Astrocyte (in vitro differentiated cells and primary cell): ENCODE results near the gene CARS2. TPM values are rescaled to one million over a fixed set of nuclear protein-coding genes. Genes with fewer than 3 reads are reported as not detected.

Experiments used
- DNase-seq: peaks from one replicate; pipeline ENCODE4 v3.0.0-alpha.2; 2010; ENCODE audit warnings: low read depth
- FAIRE-seq: peaks from 2 replicates; lab custom pipeline; 2011; peaks lifted over from hg19 to GRCh38; lab: Jason Lieb, UNC
- H2AFZ ChIP-seq: 2 replicates; pipeline ENCODE4 v1.6.0; 2012; ENCODE audit warnings: low read depth, low read length, inconsistent platforms
- H3K27ac ChIP-seq: 2 replicates; pipeline ENCODE4 v1.5.1; 2011; ENCODE audit warnings: low read depth, low read length, inconsistent platforms
- H3K27me3 ChIP-seq: 2 replicates; pipeline ENCODE4 v1.6.0; 2011; ENCODE audit warnings: low read length, inconsistent platforms; ENCODE audit not compliant: insufficient read depth
- H3K36me3 ChIP-seq: 2 replicates; pipeline ENCODE4 v1.5.1; 2011; ENCODE audit warnings: low read length, inconsistent platforms; ENCODE audit not compliant: insufficient read depth
- H3K4me1 ChIP-seq: 2 replicates; pipeline ENCODE4 v1.5.1; 2011; ENCODE audit warnings: low read length, inconsistent platforms; ENCODE audit not compliant: insufficient read depth
- H3K4me2 ChIP-seq: 2 replicates; pipeline ENCODE4 v1.6.0; 2012; ENCODE audit warnings: low read length, inconsistent platforms
- H3K4me3 ChIP-seq: 2 replicates; pipeline ENCODE4 v1.5.1; 2011; ENCODE audit warnings: low read depth, mild to moderate bottlenecking, low read length, inconsistent platforms; ENCODE audit not compliant: insufficient read depth
- H3K79me2 ChIP-seq: 2 replicates; pipeline ENCODE4 v1.6.0; 2012; ENCODE audit warnings: mild to moderate bottlenecking, low read length, inconsistent platforms; ENCODE audit not compliant: insufficient read depth
- H3K9ac ChIP-seq: 2 replicates; pipeline ENCODE4 v1.6.0; 2012; ENCODE audit warnings: mild to moderate bottlenecking, low read length, inconsistent platforms
- H3K9me3 ChIP-seq: 2 replicates; pipeline ENCODE4 v1.5.1; 2012; ENCODE audit warnings: low read depth, mild to moderate bottlenecking, low read length, inconsistent platforms; ENCODE audit not compliant: insufficient read depth
- H4K20me1 ChIP-seq: 2 replicates; pipeline ENCODE4 v1.6.0; 2012; ENCODE audit warnings: low read length, inconsistent platforms; ENCODE audit not compliant: insufficient read depth
- H3K27ac Mint-ChIP-seq: one replicate; pipeline ENCODE4 v1.8.0; 2021; ENCODE audit warnings: mild to moderate bottlenecking, mixed read lengths; ENCODE audit not compliant: unreplicated experiment
- H3K27me3 Mint-ChIP-seq: one replicate; pipeline ENCODE4 v1.8.0; 2021; ENCODE audit warnings: low read depth, mixed read lengths; ENCODE audit not compliant: unreplicated experiment
- H3K36me3 Mint-ChIP-seq: one replicate; pipeline ENCODE4 v1.8.0; 2021; ENCODE audit warnings: low read depth, mixed read lengths; ENCODE audit not compliant: unreplicated experiment
- H3K4me1 Mint-ChIP-seq: one replicate; pipeline ENCODE4 v1.8.0; 2021; ENCODE audit warnings: low read depth, mixed read lengths; ENCODE audit not compliant: unreplicated experiment
- H3K4me3 Mint-ChIP-seq: one replicate; pipeline ENCODE4 v1.8.0; 2021; ENCODE audit warnings: mild to moderate bottlenecking, moderate library complexity, mixed read lengths; ENCODE audit not compliant: unreplicated experiment
- H3K9me3 Mint-ChIP-seq: one replicate; pipeline ENCODE4 v1.8.0; 2021; ENCODE audit warnings: mild to moderate bottlenecking, mixed read lengths; ENCODE audit not compliant: unreplicated experiment
- EZH2 ChIP-seq: IDR thresholded peaks from 2 replicates; pipeline ENCODE4 v1.6.1; 2012; ENCODE audit warnings: mild to moderate bottlenecking, low read length, inconsistent platforms; ENCODE audit not compliant: insufficient read depth
- total RNA-seq: library from RNA; stranded (reverse); gene quantifications from 2 replicates; pipeline ENCODE4 v1.2.1, GENCODE V29; 2021
- TF ChIP-seq, protein P1 (sequence below): IDR thresholded peaks from 2 replicates; pipeline ENCODE4 v1.5.1; 2011; ENCODE audit warnings: low read depth, mild to moderate bottlenecking, inconsistent platforms, low read length, moderate library complexity; ENCODE audit not compliant: insufficient read depth

Gene CARS2
- total RNA-seq, 1 donor from 2014 or later, result 51.4 TPM

DNA sequence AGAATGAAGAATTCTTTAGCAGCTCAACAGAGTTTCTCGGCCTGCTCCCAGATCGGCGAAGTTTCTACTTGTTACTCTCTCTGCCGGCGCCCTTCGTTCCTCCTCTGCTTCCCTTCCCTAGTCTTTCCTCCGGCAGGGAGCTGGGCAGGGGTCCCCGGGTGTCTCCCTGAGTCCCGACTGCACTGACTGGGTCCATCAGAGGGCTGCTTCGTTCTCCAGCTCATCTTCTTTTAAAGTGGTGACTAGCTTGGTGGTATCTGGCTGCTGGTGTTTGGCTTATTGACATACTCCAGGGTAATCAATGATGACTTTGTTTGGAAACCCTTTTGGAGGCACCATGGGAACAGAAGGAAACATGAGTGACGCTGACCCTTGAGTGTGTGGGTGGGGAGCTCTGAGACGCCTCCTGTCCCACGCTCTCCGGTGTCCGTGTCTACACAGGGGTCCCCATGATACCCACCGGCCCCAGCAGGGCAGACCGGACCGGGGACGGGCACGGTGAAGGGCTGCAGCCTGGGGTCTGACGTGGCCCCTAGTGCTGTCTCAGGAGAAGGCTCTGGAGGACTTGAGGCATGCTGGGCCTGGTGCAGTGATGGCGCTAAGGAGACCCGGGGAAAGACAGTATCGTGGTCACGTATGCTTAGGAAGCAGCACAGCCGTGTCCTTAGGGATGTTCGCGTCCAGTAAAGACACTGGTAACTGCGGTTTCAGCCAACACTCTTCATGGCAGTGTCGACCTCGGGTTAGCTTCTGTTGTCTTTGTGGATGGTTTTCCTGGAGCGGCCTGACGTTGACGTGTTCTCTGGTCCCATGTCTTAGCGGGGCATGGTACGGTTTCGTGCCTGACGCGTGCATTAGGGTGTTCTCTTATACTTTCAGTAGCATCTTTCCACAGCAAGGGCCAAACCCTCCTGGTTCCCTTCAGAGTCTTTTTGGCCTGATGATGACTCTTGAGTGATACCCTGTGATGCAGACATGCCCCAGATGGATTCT lies 66.8 kb downstream of the CARS2 start:
- H3K36me3 ChIP-seq, result peaks cover 22% of the 10 kb centered on the region
- Mint-ChIP-seq H3K4me1 (peaks cover 21% of the 10 kb centered on the region), H3K36me3 (peaks cover 27% of the 10 kb centered on the region), H3K4me3 (no peak overlapping the region), H3K27me3 (no peaks in the 10 kb centered on the region), H3K9me3 (no peaks in the 10 kb centered on the region), H3K27ac (no peak overlapping the region)
- no peaks in the 10 kb centered on the region for H3K9me3 ChIP-seq
- H3K27me3 ChIP-seq, result no peaks in the 10 kb centered on the region
- no peak overlapping the region for H2AFZ ChIP-seq
- DNase-seq (no peak), FAIRE-seq (peak; percentile 23)
- no peak for TF ChIP-seq EZH2
- TF ChIP-seq, protein P1, sequence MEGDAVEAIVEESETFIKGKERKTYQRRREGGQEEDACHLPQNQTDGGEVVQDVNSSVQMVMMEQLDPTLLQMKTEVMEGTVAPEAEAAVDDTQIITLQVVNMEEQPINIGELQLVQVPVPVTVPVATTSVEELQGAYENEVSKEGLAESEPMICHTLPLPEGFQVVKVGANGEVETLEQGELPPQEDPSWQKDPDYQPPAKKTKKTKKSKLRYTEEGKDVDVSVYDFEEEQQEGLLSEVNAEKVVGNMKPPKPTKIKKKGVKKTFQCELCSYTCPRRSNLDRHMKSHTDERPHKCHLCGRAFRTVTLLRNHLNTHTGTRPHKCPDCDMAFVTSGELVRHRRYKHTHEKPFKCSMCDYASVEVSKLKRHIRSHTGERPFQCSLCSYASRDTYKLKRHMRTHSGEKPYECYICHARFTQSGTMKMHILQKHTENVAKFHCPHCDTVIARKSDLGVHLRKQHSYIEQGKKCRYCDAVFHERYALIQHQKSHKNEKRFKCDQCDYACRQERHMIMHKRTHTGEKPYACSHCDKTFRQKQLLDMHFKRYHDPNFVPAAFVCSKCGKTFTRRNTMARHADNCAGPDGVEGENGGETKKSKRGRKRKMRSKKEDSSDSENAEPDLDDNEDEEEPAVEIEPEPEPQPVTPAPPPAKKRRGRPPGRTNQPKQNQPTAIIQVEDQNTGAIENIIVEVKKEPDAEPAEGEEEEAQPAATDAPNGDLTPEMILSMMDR, result no peak
- H3K9ac ChIP-seq, result no peak overlapping the region
- no peak overlapping the region for H3K4me3 ChIP-seq
- H3K4me1 ChIP-seq, result peaks cover 26% of the 10 kb centered on the region
- H4K20me1 ChIP-seq, result peaks cover 63% of the 10 kb centered on the region
- no peak overlapping the region for H3K4me2 ChIP-seq
- no peak overlapping the region for H3K27ac ChIP-seq
- peaks cover 24% of the 10 kb centered on the region for H3K79me2 ChIP-seq

DNA sequence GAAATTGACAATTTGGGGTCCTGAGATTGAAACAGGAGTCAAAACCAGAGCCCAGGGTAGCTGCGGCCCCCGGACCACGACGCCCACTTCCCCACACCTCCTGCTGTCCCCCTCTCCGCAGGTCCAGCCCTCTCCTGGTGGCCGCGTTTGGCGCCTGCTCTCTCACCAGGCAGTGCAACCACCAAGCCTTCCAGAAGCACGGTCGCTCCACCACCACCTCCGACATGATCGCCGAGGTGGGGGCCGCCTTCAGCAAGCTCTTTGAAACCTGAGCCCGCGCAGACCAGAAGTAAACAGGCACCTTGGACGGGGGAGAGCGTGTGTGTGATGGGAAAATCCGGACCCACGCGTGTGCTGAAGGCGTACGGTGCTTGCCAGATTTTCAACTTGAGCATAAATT lies 67.7 kb downstream of the CARS2 start:
- no peak overlapping the region for H2AFZ ChIP-seq
- Mint-ChIP-seq H3K27ac (no peak overlapping the region), H3K36me3 (peaks cover 30% of the 10 kb centered on the region), H3K27me3 (no peaks in the 10 kb centered on the region), H3K4me3 (no peak overlapping the region), H3K4me1 (peaks cover 17% of the 10 kb centered on the region), H3K9me3 (no peaks in the 10 kb centered on the region)
- H3K79me2 ChIP-seq, result peaks cover 29% of the 10 kb centered on the region
- peaks cover 56% of the 10 kb centered on the region for H4K20me1 ChIP-seq
- H3K4me2 ChIP-seq, result no peak overlapping the region
- no peak for TF ChIP-seq EZH2
- TF ChIP-seq, protein P1, result no peak
- peaks cover 22% of the 10 kb centered on the region for H3K36me3 ChIP-seq
- H3K9ac ChIP-seq, result no peak overlapping the region
- DNase-seq (no peak), FAIRE-seq (no peak)
- no peak overlapping the region for H3K4me3 ChIP-seq
- no peaks in the 10 kb centered on the region for H3K27me3 ChIP-seq
- no peak overlapping the region for H3K27ac ChIP-seq
- peaks cover 31% of the 10 kb centered on the region for H3K4me1 ChIP-seq
- no peaks in the 10 kb centered on the region for H3K9me3 ChIP-seq

DNA sequence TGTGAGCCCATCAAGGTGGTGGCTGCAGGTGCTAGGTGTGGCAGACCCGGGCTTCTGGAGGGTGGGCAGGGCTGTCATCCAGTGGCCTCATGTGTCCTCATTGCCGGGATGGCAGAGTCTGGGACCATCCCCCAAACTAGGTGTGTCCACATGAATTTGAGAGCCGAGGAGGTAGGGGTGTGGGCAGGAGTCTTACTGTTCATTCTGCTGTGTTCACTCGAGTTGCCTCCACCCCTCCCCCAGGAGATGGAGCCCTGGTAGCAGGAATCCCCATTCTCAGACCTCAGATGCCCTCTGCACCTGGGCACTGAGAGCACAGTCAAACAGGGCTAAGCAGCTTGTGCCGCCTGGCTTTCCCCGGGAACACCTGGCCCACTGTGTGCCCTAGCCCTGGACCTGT lies 68.2 kb downstream of the CARS2 start:
- H3K27ac Mint-ChIP-seq, result no peak overlapping the region

More for the DNA sequence above, 68.2 kb downstream of the CARS2 start:
- Histone ChIP-seq H2AFZ (no peak overlapping the region), H3K4me2 (no peak overlapping the region), H3K27me3 (no peaks in the 10 kb centered on the region), H3K4me1 (peaks cover 31% of the 10 kb centered on the region), H3K36me3 (peaks cover 17% of the 10 kb centered on the region), H3K9ac (no peak overlapping the region), H3K4me3 (no peak overlapping the region), H3K27ac (no peak overlapping the region), H3K79me2 (peaks cover 29% of the 10 kb centered on the region), H4K20me1 (peaks cover 55% of the 10 kb centered on the region), H3K9me3 (no peaks in the 10 kb centered on the region)
- H3K4me1 Mint-ChIP-seq, result peaks cover 15% of the 10 kb centered on the region
- H3K36me3 Mint-ChIP-seq, result peaks cover 30% of the 10 kb centered on the region
- no peak overlapping the region for H3K4me3 Mint-ChIP-seq
- DNase-seq (no peak), FAIRE-seq (no peak)
- no peaks in the 10 kb centered on the region for H3K27me3 Mint-ChIP-seq
- H3K9me3 Mint-ChIP-seq, result no peaks in the 10 kb centered on the region
- TF ChIP-seq EZH2, result no peak
- TF ChIP-seq, protein P1, result no peak
